ENCODE measurements around the gene EID2B. TPM values are rescaled to one million over a fixed set of nuclear protein-coding genes. Genes with fewer than 3 reads are reported as not detected.

EID2B gene
- total RNA-seq, 1 experiment from 2014 or later = 9.1 TPM

DNA sequence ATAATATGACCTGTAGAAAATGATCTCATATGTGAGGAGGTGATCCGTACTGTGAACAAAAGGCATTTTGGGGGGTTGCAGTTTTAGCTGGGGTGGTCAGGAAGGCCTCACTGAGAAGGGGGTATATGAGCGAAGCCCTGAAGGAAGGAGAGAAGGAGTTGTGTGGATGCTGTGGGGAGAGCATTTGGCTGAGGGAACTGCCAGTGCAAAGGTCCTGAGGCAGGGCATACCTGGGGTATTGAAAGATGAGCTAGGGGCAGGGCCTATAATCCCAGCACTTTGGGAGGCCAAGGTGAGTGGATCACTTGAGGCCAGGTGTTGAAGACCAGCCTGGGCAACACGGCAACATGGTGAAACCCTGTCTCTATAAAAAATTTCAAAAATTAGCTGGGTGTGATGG, 15.2 kb downstream of the EID2B start:
- no peak for DNase-seq
- peaks cover 25% of the 10 kb centered on the region for H3K27me3 ChIP-seq
- no peak overlapping the region for H3K4me3 ChIP-seq
- H3K27ac ChIP-seq = no peak overlapping the region
- peaks cover 5% of the 10 kb centered on the region; the same call in 1 of the 2 replicates for H3K4me1 ChIP-seq
- H3K36me3 ChIP-seq = no peaks in the 10 kb centered on the region
- H3K9me3 ChIP-seq (replicated peaks) = no peaks in the 10 kb centered on the region

DNA sequence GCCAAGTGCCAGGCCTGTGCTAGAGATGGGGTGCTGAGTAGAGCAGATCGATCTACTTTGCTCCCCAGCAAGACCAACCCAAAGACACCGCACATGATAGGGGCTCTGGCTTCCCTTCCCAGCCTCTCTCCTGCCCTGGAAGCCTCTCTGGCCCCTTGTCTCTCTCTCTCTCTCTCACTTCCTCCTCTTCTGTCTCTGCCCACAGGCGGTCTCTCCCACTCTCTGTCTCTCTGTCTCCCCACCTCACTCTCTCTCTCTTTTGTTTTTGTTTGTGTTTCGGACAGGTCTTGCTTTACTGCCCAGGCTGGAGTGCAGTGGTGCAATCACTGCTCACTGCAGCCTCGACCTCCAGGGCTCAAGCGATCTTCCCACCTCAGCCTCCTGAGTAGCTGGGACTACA, 16.4 kb downstream of the EID2B start:
- peak overlapping the region; percentile 55 for H3K4me3 ChIP-seq
- H3K27ac ChIP-seq = no peak overlapping the region
- H3K4me1 ChIP-seq = peaks cover 5% of the 10 kb centered on the region; the same call in 1 of the 2 replicates
- peaks cover 25% of the 10 kb centered on the region for H3K27me3 ChIP-seq
- no peak for DNase-seq
- no peaks in the 10 kb centered on the region for H3K36me3 ChIP-seq
- no peaks in the 10 kb centered on the region for H3K9me3 ChIP-seq (replicated peaks)

DNA sequence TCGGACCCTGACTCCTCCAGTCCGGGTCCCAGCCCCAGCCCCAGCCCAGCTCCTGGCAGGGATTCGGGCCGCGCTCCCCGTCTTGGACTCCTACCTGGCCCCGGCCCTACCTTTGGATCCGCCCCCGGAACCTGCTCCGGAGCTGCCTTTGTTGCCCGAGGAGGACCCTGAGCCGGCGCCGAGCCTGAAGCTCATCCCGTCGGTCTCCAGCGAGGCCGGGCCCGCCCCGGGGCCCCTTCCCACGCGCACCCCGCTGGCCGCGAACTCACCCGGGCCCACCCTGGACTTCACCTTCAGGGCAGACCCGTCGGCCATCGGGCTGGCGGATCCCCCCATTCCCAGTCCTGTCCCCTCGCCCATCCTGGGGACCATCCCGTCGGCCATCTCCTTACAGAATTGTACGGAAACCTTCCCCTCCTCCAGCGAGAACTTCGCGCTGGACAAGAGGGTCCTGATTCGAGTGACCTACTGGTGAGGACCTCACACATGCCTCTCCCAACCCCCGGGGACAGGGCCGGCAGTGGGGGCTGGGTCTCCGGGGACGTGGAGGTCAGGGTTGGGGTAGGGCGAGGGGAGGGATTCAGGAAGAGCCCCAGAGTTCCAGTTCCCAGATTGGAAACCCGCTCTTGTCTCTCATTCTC, 17.0 kb downstream of the EID2B start:
- H3K27ac ChIP-seq = no peak overlapping the region
- DNase-seq = no peak
- H3K27me3 ChIP-seq = peaks cover 25% of the 10 kb centered on the region
- H3K4me3 ChIP-seq = peak overlapping the region; percentile 55
- H3K36me3 ChIP-seq = no peaks in the 10 kb centered on the region
- peaks cover 5% of the 10 kb centered on the region; the same call in 1 of the 2 replicates for H3K4me1 ChIP-seq
- no peaks in the 10 kb centered on the region for H3K9me3 ChIP-seq (replicated peaks)

DNA sequence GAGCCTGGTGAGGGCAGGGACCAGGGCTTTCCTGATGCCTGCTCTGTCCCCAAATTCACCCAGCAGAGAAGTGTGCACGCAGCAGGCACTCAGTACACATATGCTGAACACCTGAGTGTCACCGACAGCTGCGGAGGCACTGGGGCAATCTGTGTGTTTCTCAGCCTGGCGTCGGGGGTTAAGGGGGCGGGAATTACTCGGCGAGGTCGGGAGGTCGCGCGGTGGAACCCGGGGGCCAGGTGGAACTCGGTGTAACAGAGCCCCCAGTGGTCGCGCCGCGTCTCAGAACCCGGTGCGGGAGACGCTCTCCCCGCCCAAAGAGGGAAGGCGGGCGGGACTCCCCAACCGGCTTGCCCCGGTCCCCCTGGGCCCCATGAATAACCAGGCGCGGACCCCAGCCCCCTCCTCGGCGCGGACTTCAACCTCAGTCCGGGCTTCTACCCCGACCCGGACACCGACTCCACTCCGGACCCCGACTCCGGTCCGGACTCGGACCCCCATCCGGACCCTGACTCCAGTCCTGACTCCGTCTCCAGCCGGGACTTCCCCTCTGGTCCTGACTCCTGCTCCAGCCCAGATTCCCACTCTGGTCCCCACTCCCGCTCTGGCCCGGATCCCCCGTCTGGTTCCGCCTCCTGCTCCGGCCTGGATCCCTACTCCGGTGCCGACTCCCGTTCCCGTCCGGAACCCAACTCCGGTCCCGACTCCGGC, 17.7 kb downstream of the EID2B start, which contains the start of gene SELENOV:
Gene SELENOV, plus strand, starts transcription at position 300 of the 711 bp plus-strand sequence. Its CDS starts 74 bp downstream, at position 374.
- peak within 1 kb of the TSS; percentile 55 for H3K4me3 ChIP-seq
- H3K27ac ChIP-seq = no peak within 1 kb of the TSS
- DNase-seq = peak; percentile 79 to 86
- no peaks in the 10 kb centered on the region for H3K9me3 ChIP-seq (replicated peaks)
- peaks cover 5% of the 10 kb centered on the region; the same call in 1 of the 2 replicates for H3K4me1 ChIP-seq
- H3K27me3 ChIP-seq = peaks cover 25% of the 10 kb centered on the region
- H3K36me3 ChIP-seq = no peaks in the 10 kb centered on the region

DNA sequence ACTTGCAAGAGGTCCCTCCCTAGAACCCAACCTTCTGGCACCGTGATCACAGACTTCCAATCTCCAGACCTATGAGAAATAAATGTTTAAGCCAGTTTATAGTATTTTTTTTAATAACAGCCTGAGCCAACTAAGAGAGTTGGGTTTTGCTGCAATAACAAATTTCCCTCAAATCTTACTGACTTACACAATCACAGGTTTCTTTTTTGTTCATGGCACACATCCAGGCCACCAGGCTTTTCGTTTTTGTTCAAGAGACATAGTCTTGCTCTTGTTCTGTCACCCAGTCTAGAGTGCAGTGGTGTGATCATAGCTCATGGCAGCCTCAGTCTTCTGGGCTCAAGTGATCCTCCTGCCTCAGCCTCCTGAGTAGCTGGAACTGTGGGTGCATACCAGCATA, 19.7 kb downstream of the EID2B start:
- H3K4me3 ChIP-seq = no peak overlapping the region

GRCh38 chr19:39509233-39509632, 23.4 kb downstream of the EID2B start:
- Histone ChIP-seq H3K9me3 (replicated peaks) (no peaks in the 10 kb centered on the region), H3K36me3 (no peaks in the 10 kb centered on the region), H3K27ac (no peak overlapping the region), H3K4me1 (peaks cover 6% of the 10 kb centered on the region; the same call in 1 of the 2 replicates), H3K4me3 (no peak overlapping the region), H3K27me3 (peaks cover 27% of the 10 kb centered on the region)
- no peak for DNase-seq

More for the DNA sequence above, 19.7 kb downstream of the EID2B start:
- Histone ChIP-seq H3K36me3 (no peaks in the 10 kb centered on the region), H3K27me3 (peaks cover 30% of the 10 kb centered on the region), H3K27ac (no peak overlapping the region), H3K9me3 (replicated peaks) (no peaks in the 10 kb centered on the region), H3K4me1 (peaks cover 6% of the 10 kb centered on the region; the same call in 1 of the 2 replicates)
- DNase-seq = no peak

DNA sequence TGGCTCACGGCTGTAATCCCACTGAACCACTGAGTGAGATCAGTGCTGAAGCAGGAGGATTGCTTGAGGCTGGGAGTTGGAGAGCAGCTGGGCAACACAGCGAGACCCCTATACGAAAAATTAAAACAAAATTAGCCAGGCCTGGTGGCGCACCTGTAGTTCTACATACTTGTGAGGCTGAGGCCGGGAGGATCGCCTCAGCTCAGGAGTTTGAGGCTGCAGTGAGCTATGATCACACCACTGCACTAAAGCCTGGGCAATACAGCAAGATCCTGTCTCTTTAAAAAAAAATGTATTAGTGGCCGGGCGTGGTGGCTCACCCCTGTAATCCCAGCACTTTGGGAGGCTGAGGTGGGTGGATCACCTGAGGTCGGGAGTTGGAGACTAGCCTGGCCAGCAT, 24.0 kb downstream of the EID2B start:
- Histone ChIP-seq H3K4me1 (peaks cover 6% of the 10 kb centered on the region; the same call in 1 of the 2 replicates), H3K27ac (no peak overlapping the region), H3K36me3 (no peaks in the 10 kb centered on the region), H3K9me3 (replicated peaks) (no peaks in the 10 kb centered on the region), H3K4me3 (no peak overlapping the region), H3K27me3 (peaks cover 24% of the 10 kb centered on the region)
- DNase-seq = no peak

GRCh38 chr19:39507715-39508364, 24.8 kb downstream of the EID2B start:
- Histone ChIP-seq H3K4me3 (peak overlapping the region; percentile 63), H3K36me3 (no peaks in the 10 kb centered on the region), H3K4me1 (peaks cover 6% of the 10 kb centered on the region; the same call in 1 of the 2 replicates), H3K27ac (no peak overlapping the region), H3K27me3 (peaks cover 21% of the 10 kb centered on the region), H3K9me3 (replicated peaks) (no peaks in the 10 kb centered on the region)
- no peak for DNase-seq

DNA sequence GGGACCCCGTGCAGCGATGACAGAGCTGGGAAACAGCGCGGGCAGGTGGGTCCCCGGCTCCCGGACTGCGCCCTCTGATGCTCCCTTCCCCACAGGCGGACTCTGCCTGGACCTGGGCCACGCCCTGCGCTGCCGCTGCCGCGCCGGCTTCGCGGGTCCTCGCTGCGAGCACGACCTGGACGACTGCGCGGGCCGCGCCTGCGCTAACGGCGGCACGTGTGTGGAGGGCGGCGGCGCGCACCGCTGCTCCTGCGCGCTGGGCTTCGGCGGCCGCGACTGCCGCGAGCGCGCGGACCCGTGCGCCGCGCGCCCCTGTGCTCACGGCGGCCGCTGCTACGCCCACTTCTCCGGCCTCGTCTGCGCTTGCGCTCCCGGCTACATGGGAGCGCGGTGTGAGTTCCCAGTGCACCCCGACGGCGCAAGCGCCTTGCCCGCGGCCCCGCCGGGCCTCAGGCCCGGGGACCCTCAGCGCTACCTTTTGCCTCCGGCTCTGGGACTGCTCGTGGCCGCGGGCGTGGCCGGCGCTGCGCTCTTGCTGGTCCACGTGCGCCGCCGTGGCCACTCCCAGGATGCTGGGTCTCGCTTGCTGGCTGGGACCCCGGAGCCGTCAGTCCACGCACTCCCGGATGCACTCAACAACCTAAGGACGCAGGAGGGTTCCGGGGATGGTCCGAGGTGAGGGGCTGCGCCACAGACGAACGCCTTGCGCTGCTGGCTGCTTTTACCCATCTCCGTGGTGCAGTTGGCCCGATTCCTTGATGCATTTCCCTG, 25.5 kb downstream of the EID2B start:
- Histone ChIP-seq H3K27me3 (peaks cover 21% of the 10 kb centered on the region), H3K4me3 (peak overlapping the region; percentile 63), H3K9me3 (replicated peaks) (no peaks in the 10 kb centered on the region), H3K4me1 (peaks cover 6% of the 10 kb centered on the region; the same call in 1 of the 2 replicates), H3K36me3 (no peaks in the 10 kb centered on the region), H3K27ac (no peak overlapping the region)
- peak; percentile 80 to 87 for DNase-seq

DNA sequence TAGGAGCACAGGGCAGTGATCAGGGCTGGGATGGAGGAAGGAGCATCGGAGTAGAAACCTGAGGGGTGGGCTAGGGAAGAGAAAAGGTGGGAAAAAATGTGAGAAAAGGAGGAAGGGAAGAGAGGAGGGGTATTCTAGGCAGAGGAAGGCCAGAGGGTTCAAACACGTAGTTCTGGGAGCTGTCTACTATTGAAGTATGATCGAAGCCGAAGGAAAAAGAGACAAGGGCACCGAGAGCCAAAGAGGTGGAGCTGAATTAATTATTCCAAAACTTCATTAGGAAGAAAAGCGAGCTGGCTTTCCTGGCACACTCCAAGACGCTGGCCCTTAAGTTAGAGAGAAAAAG, 26.1 kb downstream of the EID2B start:
- Histone ChIP-seq H3K36me3 (no peaks in the 10 kb centered on the region), H3K4me3 (peak overlapping the region; percentile 63), H3K27ac (no peak overlapping the region), H3K9me3 (replicated peaks) (no peaks in the 10 kb centered on the region), H3K27me3 (peaks cover 21% of the 10 kb centered on the region), H3K4me1 (peaks cover 6% of the 10 kb centered on the region; the same call in 1 of the 2 replicates)
- DNase-seq = no peak

- DNase-seq = no peak
- H3K4me3 ChIP-seq = no peak overlapping the region
- peaks cover 7% of the 10 kb centered on the region; the same call in 1 of the 2 replicates for H3K4me1 ChIP-seq
- H3K27ac ChIP-seq = no peak overlapping the region
- H3K9me3 ChIP-seq (replicated peaks) = no peaks in the 10 kb centered on the region
- H3K27me3 ChIP-seq = peaks cover 26% of the 10 kb centered on the region
- H3K36me3 ChIP-seq = no peaks in the 10 kb centered on the region
Measured at GRCh38 chr19:39502640-39503417, 29.8 kb downstream of the EID2B start.

- no peak for DNase-seq
- Histone ChIP-seq H3K9me3 (replicated peaks) (no peaks in the 10 kb centered on the region), H3K4me1 (peaks cover 3% of the 10 kb centered on the region; the same call in 1 of the 2 replicates), H3K27ac (no peak overlapping the region), H3K27me3 (peaks cover 22% of the 10 kb centered on the region), H3K4me3 (no peak overlapping the region), H3K36me3 (no peaks in the 10 kb centered on the region)
Measured at GRCh38 chr19:39501340-39501739, 31.3 kb downstream of the EID2B start.

GRCh38 chr19:39500543-39500942, 32.1 kb downstream of the EID2B start:
- H3K36me3 ChIP-seq = no peaks in the 10 kb centered on the region
- DNase-seq = no peak
- peaks cover 15% of the 10 kb centered on the region for H3K27me3 ChIP-seq
- no peaks in the 10 kb centered on the region for H3K9me3 ChIP-seq (replicated peaks)
- no peak overlapping the region for H3K27ac ChIP-seq
- H3K4me3 ChIP-seq = no peak overlapping the region
- H3K4me1 ChIP-seq = peaks cover 3% of the 10 kb centered on the region; the same call in 1 of the 2 replicates

DNA sequence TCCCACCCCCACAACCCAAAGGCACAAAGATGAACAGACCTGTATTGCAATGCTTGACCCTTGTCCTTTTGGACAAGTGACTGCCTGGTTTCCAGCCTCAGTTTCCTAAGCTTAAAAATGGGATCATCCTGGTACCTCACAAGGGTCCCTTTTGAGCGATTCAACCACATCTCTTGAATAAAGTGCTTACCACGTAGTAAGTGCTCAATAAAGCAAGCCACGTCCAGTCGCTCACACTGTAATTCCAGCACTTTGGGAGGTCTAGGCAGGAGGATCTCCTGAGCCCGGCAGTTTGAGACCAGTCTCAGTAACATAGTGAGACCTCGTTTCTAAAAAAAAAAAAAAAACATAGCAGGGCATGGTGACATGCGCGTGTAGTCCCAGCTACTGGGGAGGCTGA, 32.7 kb downstream of the EID2B start:
- no peaks in the 10 kb centered on the region for H3K36me3 ChIP-seq
- H3K27ac ChIP-seq = no peak overlapping the region
- H3K4me3 ChIP-seq = no peak overlapping the region
- DNase-seq = no peak
- H3K9me3 ChIP-seq (replicated peaks) = no peaks in the 10 kb centered on the region
- H3K4me1 ChIP-seq = peaks cover 3% of the 10 kb centered on the region; the same call in 1 of the 2 replicates
- H3K27me3 ChIP-seq = peaks cover 10% of the 10 kb centered on the region
